ENCODE data around the gene ARHGAP6. TPM values are rescaled to one million over a fixed set of nuclear protein-coding genes. Genes with fewer than 3 reads are reported as not detected.

Gene ARHGAP6
- total RNA-seq, 2 donors from 2014 or later: 0.07 to 0.14 TPM

DNA sequence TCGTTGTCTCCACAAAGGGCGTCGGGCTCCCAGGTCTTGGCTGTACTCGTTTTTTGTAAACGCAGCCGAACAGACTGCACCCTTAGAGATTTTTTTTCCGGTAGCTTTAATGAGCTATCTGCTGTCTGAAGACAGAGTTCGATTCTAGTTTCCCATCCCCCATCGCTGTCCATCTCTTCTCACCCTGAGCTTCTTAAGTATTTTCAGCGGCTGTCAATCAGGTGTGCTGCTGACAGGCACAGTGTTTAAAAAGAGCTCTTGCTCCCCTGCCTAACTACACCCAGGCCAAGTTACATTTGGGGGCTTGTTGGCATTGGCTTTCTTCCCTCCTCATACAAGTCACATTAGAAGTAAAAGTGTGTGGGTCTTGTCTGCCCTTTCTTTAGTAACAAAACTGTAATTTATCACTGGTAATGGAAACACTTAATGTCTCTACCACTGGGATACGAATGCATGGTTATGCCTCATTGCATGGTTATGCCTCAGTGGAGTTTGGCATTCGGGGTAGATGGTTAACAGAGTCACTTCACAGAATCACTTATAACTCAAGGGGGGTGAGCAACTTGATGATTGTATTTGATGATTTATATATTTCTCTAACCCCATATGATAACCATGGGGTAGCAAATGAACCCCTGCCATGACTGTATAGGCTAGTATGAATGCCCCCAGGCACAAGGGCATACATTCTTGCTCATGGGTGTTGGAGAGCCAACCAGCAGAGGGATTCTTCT, 1.4 kb upstream of the ARHGAP6 start:
- Mint-ChIP-seq H3K36me3 (no peaks in the 10 kb centered on the region), H3K27ac (no peak overlapping the region), H3K4me1 (ENCODE audit: low read depth in 2 of 2) (no peaks in the 10 kb centered on the region), H3K4me3 (no peak overlapping the region), H3K27me3 (peaks cover 29 to 33% of the 10 kb centered on the region in 2 donors), H3K9me3 (peaks cover 3% of the 10 kb centered on the region)
- ATAC-seq (no peak), DNase-seq (ENCODE audit: low spot score) (no peak)

DNA sequence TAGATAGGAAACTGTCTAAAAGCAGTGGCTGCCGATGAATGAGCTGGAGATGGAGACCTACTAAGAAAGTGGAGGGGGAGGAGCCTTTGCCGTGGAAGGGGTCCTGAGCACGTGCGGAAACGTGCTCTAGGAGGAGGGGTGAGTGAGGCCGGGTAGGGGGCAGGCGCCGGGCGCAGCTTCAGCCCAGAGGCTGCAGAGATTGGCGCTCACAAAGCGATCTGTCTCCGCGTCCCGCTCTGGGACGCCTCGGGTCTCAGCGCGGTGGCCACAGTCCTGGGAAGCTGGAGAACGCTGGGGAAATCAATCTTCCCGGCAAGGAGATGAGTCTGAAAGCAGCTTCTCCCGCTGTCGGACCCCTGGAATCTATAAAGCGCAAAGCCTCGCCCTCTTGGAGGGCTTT, 444 bp upstream of the ARHGAP6 start:
- Mint-ChIP-seq H3K27ac (no peak overlapping the region), H3K4me3 (no peak overlapping the region), H3K9me3 (peaks cover 3% of the 10 kb centered on the region), H3K27me3 (peaks cover 26 to 29% of the 10 kb centered on the region in 2 donors), H3K4me1 (ENCODE audit: low read depth in 2 of 2) (no peaks in the 10 kb centered on the region), H3K36me3 (no peaks in the 10 kb centered on the region)
- DNase-seq (ENCODE audit: low spot score) (no peak), ATAC-seq (no peak)

DNA sequence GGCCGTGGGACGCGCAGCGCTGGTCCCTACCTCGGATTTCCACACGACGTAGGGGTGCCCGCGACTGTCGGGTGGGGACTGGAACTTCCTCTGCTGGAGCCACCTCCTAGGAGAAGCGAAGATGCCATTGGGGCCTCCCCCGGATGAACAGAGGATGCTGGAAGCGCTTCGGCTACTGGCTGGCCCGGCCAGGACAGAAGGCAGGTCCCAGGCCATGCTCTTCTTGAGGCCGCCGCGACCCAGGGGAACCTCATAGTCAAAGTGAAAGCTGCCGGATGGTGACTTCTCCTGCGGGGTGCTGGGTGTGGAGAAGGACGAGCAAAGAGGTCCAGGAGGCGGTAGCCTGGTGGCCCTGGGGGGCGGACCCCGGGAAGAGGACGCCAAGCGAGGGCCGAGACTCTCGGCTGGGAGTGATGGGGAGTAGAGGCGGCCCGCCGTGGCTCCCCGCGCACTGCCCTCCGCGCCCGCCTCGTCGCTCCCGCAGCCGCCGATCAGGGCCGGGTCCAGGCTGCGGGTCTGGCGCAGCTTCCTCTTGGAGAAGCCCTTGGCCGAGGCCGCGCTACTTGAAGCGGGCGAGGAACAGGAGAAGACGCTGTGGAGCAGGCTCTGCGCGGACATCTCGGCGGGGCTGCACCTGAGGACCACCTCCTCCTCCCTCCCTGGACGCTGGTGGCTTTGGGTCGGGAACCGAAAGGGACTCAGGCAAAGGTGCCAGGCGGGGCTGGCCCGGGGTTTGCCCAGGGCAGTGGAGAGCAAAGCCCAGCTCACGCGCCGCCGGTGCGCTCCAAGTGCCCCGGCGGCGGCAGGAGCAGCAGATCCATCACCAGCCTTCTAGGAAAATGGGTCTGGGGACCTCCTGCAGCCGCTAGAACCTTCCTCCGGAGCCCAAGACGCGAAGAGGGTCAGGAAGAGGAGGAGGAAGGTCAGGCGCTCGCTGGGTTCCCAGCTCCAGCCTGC, 1.2 kb downstream of the ARHGAP6 start:
- DNase-seq (ENCODE audit: low spot score) (no peak), ATAC-seq (no peak)
- H3K27me3 Mint-ChIP-seq: peaks cover 26% of the 10 kb centered on the region in 2 donors
- H3K36me3 Mint-ChIP-seq: no peaks in the 10 kb centered on the region
- no peak overlapping the region for H3K4me3 Mint-ChIP-seq
- H3K4me1 Mint-ChIP-seq (ENCODE audit: low read depth in 2 of 2): no peaks in the 10 kb centered on the region
- no peak overlapping the region for H3K27ac Mint-ChIP-seq
- H3K9me3 Mint-ChIP-seq: peaks cover 3% of the 10 kb centered on the region

DNA sequence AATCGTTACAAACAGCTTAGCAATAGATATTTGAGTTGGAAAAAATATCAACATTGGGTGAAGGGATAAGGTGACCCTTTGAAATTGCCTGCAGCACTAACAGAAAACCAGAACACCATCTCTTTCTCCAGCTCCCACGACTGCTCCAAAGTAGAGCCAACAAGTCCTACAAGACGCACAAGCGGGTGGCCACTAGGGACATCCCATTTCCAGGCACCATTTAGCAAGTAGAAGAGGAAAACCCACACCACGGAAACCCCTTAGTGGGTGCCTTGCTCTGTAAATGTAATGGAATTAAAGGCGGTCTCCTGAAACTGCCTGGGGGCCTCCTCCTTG, 1.9 kb downstream of the ARHGAP6 start:
- peaks cover 3% of the 10 kb centered on the region for H3K9me3 Mint-ChIP-seq
- no peaks in the 10 kb centered on the region for H3K36me3 Mint-ChIP-seq
- H3K27me3 Mint-ChIP-seq: peaks cover 23 to 27% of the 10 kb centered on the region in 2 donors
- DNase-seq (ENCODE audit: low spot score) (no peak), ATAC-seq (no peak)
- no peak overlapping the region for H3K4me3 Mint-ChIP-seq
- no peak overlapping the region for H3K27ac Mint-ChIP-seq
- no peaks in the 10 kb centered on the region for H3K4me1 Mint-ChIP-seq (ENCODE audit: low read depth in 2 of 2)

DNA sequence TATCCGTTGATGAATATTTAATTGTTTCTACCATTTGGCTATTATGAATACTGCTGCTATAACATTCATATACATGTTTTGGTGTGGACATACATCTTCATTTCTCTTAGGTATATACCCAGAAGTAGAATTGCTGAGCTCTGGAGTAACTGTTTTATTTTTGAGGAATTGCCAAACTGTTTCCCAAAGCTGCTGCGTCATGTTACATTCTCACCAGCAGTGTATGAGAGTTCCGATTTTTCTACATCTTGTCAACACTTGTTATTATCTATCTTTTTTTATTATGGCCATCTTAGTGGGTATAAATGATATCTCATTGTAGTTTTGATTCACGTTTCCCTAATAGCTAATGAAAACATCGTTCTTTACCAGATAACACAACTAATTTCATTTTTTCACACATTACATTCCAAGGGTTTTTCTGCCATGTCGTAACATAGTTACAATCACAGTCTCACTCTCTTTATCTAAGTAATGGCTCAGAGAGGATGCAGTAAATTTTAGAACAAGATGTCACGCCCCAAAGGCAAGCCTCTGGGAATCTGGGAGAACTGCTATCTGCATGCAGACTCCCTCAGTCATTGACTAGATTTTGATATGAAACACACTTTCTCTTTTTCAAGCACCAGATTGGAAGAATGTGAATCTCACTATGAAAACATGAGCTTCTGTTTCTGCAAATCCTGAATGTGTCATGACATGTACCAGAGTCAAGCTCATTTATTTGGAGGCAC, 10.3 kb downstream of the ARHGAP6 start:
- no peaks in the 10 kb centered on the region for H3K36me3 Mint-ChIP-seq
- H3K27ac Mint-ChIP-seq: no peak overlapping the region
- H3K4me1 Mint-ChIP-seq (ENCODE audit: low read depth in 2 of 2): no peaks in the 10 kb centered on the region
- H3K4me3 Mint-ChIP-seq: no peak overlapping the region
- ATAC-seq: no peak
- H3K27me3 Mint-ChIP-seq: peaks cover 16 to 18% of the 10 kb centered on the region in 2 donors
- no peaks in the 10 kb centered on the region for H3K9me3 Mint-ChIP-seq
- DNase-seq (ENCODE audit: low spot score): no peak

DNA sequence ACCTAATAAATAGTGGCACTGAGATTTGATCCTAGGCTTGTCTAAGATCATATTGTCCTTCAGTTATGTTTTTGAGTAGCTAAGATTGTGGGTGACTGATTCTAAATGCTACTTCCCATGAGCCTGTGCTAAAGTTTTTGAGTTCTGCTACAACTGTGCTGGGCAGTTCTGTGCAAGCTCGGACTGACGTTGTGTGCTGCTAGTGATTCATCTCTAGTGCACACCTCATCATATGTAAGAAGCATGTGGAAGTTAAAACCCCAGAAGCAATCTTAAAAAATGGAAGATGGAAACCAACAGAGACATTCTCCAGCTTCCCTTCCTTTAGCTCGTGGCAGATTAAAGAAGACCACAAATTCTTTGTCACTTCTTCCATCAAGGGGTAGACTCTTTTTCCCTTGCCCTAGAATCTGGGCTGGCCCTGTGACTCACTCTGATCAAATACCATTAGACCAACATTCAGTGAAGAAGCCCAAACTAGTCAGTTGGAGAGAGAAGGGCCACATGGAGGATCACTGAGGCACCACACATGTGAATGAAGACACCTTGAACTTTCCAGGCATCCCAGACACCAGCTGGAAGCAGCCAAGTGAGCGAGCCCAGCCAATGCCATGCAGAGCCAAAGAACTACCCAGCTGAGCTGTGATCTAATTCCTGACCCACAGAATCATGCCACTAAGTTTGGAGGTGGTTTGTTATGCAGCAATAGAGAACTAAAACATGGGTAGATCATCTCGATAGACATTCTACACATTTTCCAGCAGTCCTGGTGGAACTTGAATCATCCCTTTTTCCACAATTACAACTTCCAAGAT, 16.8 kb downstream of the ARHGAP6 start:
- H3K36me3 Mint-ChIP-seq: no peaks in the 10 kb centered on the region
- H3K27me3 Mint-ChIP-seq: peaks cover under 1 to 18% of the 10 kb centered on the region in 2 donors
- H3K4me3 Mint-ChIP-seq: no peak overlapping the region
- DNase-seq (ENCODE audit: low spot score) (no peak), ATAC-seq (no peak)
- no peak overlapping the region for H3K27ac Mint-ChIP-seq
- no peaks in the 10 kb centered on the region for H3K4me1 Mint-ChIP-seq (ENCODE audit: low read depth in 2 of 2)
- H3K9me3 Mint-ChIP-seq: no peaks in the 10 kb centered on the region

DNA sequence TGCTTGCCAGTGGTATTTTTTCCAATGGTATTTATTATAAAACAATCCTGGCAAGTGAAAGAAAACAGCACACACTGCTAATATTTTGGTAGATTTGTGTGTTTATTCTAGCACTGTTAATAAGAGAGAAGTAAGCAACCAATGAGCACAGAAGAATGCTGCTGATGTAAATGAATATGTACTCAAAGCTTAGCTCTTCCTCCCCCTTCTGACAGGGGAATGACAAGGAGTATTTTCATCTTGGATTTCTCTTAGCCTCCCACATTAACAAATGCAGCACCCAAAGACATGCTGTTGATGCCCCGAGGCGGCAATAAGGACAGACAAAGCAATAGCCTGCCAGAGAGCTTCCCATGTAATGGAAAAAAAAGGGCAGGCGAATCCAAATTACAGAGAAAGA, 18.6 kb downstream of the ARHGAP6 start:
- Mint-ChIP-seq H3K27me3 (peaks cover 2 to 18% of the 10 kb centered on the region in 2 donors), H3K27ac (no peak overlapping the region), H3K9me3 (no peaks in the 10 kb centered on the region), H3K36me3 (no peaks in the 10 kb centered on the region), H3K4me1 (ENCODE audit: low read depth in 2 of 2) (no peaks in the 10 kb centered on the region), H3K4me3 (no peak overlapping the region)
- DNase-seq (ENCODE audit: low spot score) (no peak), ATAC-seq (no peak)

DNA sequence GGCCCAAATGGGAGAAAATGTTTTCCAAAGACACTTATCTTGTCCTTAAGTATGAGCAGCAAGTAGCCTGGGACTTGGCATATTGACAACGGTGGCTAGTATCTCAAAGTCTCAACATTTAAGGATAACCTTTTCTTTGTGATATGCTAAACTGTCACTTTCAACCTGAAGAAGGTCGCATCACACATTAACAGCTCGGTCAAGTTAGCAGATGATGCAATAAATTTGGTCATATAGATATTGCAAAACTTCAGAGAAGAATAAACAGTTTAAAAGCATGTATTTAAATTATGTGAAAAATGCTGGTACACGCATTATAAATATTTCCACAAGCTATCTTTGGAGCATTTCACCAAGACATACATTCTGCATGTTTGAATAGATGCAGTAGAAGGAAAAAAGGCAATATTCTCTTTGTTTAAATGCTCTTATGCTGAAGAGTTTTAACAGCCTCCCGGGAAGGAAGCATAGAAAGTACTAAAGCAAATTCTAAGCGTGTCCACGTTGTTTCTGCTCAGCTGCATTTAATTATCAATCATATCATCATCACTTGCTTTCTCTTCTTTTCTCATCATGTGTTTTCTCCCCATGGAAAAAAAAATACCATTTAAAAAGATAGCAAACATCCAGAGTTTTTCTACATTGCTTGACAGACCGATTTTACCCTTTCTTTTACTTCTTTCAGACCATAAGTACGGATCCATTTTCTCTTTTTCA, 24.2 kb downstream of the ARHGAP6 start:
- Mint-ChIP-seq H3K27ac (no peak overlapping the region), H3K36me3 (no peaks in the 10 kb centered on the region), H3K4me1 (ENCODE audit: low read depth in 2 of 2) (no peaks in the 10 kb centered on the region), H3K4me3 (no peak overlapping the region), H3K27me3 (peaks cover 5 to 20% of the 10 kb centered on the region in 2 donors), H3K9me3 (no peaks in the 10 kb centered on the region)
- ATAC-seq (no peak), DNase-seq (ENCODE audit: low spot score) (no peak)

DNA sequence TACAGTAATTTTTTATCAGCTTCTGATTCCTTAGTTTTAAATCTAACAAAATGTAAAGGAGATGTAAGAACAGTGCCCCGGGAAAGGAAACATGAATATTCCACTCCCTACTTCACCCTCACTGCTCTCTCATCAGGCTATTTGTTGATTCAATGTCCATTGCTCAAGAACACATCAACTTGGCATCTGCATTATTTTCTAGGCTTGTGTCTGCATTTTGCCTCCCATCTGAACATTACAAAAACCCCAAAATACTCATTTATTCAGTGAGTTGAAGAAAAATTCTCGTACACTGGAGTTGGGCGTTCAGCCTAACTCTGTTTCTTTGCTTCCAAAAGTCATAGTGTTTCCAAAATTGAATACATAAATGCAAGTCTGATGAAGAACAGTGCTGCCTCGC, 25.6 kb downstream of the ARHGAP6 start:
- no peaks in the 10 kb centered on the region for H3K4me1 Mint-ChIP-seq (ENCODE audit: low read depth in 2 of 2)
- H3K4me3 Mint-ChIP-seq: no peak overlapping the region
- peaks cover 5 to 7% of the 10 kb centered on the region in 2 donors for H3K27me3 Mint-ChIP-seq
- DNase-seq (ENCODE audit: low spot score) (no peak), ATAC-seq (no peak)
- H3K36me3 Mint-ChIP-seq: no peaks in the 10 kb centered on the region
- H3K9me3 Mint-ChIP-seq: no peaks in the 10 kb centered on the region
- no peak overlapping the region for H3K27ac Mint-ChIP-seq

DNA sequence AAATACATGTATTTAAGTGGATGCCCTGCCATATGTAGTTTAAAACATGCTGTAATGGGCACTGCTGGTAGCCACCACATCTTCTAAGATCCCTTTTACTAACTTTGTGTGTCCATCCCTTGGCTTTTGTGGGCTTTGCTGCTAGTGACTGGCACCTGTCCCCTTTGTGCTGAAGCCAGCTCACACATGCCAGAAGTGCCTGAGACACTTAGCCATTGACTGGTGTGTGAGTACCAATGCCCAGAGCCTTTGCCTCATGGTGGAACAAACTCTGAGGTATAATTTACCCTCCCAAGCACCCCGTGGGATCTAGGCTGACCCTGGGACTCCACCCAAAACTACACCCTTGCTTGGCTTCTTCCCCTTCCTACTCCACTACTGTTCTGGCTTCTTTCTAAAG, 33.0 kb downstream of the ARHGAP6 start:
- Mint-ChIP-seq H3K4me3 (no peak overlapping the region), H3K9me3 (peaks cover 5% of the 10 kb centered on the region), H3K27ac (no peak overlapping the region), H3K4me1 (ENCODE audit: low read depth in 2 of 2) (no peaks in the 10 kb centered on the region), H3K27me3 (peaks cover 6 to 20% of the 10 kb centered on the region in 2 donors), H3K36me3 (no peaks in the 10 kb centered on the region)
- no peak for ATAC-seq
- no peak for DNase-seq (ENCODE audit: low spot score)

DNA sequence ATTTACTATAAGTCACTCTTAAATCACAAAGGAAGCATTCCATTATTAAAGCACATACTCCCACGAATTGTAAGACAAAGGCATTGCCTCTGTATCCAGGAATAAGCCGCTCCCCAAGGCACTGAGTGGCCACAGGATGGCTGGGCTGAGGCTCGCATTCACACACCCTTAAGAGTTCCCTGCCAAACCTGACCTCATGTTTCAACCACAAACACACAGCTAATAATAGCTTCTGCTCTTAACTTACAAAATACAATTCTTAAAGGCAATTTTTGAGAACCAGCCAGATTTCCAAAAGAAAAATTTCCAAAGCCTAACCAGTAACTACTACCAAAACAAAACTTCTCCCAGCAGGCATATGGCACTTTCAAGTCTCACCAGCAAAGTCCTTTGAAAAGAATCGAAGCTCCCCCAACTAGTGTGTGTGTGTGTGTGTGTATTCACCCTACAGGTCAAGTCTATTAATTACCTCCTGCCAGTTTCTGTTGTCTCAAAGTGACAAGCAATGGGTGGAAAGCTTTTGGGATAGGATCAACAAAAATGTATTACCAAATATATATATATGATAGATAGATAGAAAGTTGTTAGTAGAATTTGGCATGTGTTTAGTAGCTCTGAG, 36.0 kb downstream of the ARHGAP6 start:
- Mint-ChIP-seq H3K27me3 (peaks cover 6 to 20% of the 10 kb centered on the region in 2 donors), H3K27ac (no peak overlapping the region), H3K36me3 (no peaks in the 10 kb centered on the region), H3K4me3 (no peak overlapping the region), H3K4me1 (ENCODE audit: low read depth in 2 of 2) (no peaks in the 10 kb centered on the region), H3K9me3 (peaks cover 5% of the 10 kb centered on the region)
- ATAC-seq: no peak
- DNase-seq (ENCODE audit: low spot score): no peak

DNA sequence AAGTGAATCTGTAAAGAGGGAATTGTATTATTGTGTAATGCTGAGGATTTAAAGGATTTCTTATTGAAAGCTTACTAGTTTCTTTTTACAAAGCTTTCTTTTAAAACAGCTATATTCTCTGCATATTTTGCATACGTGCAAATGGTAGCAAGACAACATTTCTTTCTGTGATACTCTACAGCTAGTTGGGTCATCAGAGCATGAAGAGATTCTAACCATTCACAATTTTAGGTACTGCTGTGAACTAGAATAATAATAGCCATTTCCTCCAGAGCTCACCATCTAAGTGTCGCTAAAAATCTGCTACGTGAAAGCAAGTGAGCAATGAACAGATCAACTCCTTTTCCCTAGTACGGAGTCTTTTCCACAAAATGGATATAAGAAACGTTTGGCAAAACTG, 37.3 kb downstream of the ARHGAP6 start:
- no peak overlapping the region for H3K27ac Mint-ChIP-seq
- H3K9me3 Mint-ChIP-seq: peaks cover 6% of the 10 kb centered on the region
- ATAC-seq: no peak
- peaks cover 5 to 18% of the 10 kb centered on the region in 2 donors for H3K27me3 Mint-ChIP-seq
- no peaks in the 10 kb centered on the region for H3K4me1 Mint-ChIP-seq (ENCODE audit: low read depth in 2 of 2)
- no peak overlapping the region for H3K4me3 Mint-ChIP-seq
- no peak for DNase-seq (ENCODE audit: low spot score)
- H3K36me3 Mint-ChIP-seq: no peaks in the 10 kb centered on the region
